Keratinocyte (primary cell): ENCODE results near the gene CXCL10. TPM values are rescaled to one million over a fixed set of nuclear protein-coding genes. Genes with fewer than 3 reads are reported as not detected.

ENCODE experiments used
- DNase-seq: peaks from one replicate; pipeline ENCODE4 v3.0.0-alpha.2; 2011; ENCODE audit warnings: low read depth, missing footprints, low spot score
- FAIRE-seq: peaks from 2 replicates; lab custom pipeline; 2011; peaks lifted over from hg19 to GRCh38; lab: Jason Lieb, UNC
- H2AFZ ChIP-seq: 2 replicates; pipeline ENCODE4 v1.6.0; 2012; ENCODE audit warnings: low read length, control low read depth, inconsistent platforms; ENCODE audit not compliant: control insufficient read depth
- H3K27ac ChIP-seq: 2 replicates; pipeline ENCODE4 v1.5.1; 2011; ENCODE audit warnings: low read length; ENCODE audit not compliant: control insufficient read depth, insufficient read depth
- H3K27me3 ChIP-seq: 3 replicates; pipeline ENCODE4 v1.6.0; 2011; ENCODE audit warnings: low read length; ENCODE audit not compliant: control insufficient read depth, insufficient read depth; ENCODE audit errors: extremely low read depth
- H3K36me3 ChIP-seq, 2 experiments: 2 replicates in 1 of 2; 3 replicates in 1 of 2; pipeline ENCODE4 v1.5.1; 2011; ENCODE audit warnings: low read length in 2 of 2, mild to moderate bottlenecking in 1 of 2; ENCODE audit not compliant: control insufficient read depth in 2 of 2, insufficient read depth in 2 of 2; ENCODE audit errors: extremely low read depth in 1 of 2
- H3K4me1 ChIP-seq: 3 replicates; pipeline ENCODE4 v1.5.1; 2011; ENCODE audit warnings: low read length; ENCODE audit not compliant: control insufficient read depth, insufficient read depth; ENCODE audit errors: extremely low read depth
- H3K4me2 ChIP-seq: 3 replicates; pipeline ENCODE4 v1.6.0; 2011; ENCODE audit warnings: low read depth, low read length; ENCODE audit not compliant: control insufficient read depth, insufficient read depth; ENCODE audit errors: extremely low read depth
- H3K4me3 ChIP-seq, 3 experiments: fragments of 200-600 bp in 1 of 3; sonication (generic) in 1 of 3; 2 replicates in 2 of 3; 3 replicates in 1 of 3; pipeline ENCODE4 v1.5.1; 2011 to 2016; ENCODE audit warnings: low read length in 3 of 3, mild to moderate bottlenecking in 3 of 3, control low read depth in 2 of 3, inconsistent platforms in 1 of 3, low read depth in 1 of 3, mixed read lengths in 1 of 3, mixed run types in 1 of 3, moderate library complexity in 1 of 3; ENCODE audit not compliant: control insufficient read depth in 2 of 3, insufficient read depth in 2 of 3; ENCODE audit errors: extremely low read depth in 1 of 3
- H3K79me2 ChIP-seq: 2 replicates; pipeline ENCODE4 v1.6.0; 2012; ENCODE audit warnings: low read length; ENCODE audit not compliant: control insufficient read depth, insufficient read depth
- H3K9ac ChIP-seq: 3 replicates; pipeline ENCODE4 v1.6.0; 2011; ENCODE audit warnings: low read length; ENCODE audit not compliant: control insufficient read depth, insufficient read depth; ENCODE audit errors: extremely low read depth
- H3K9me1 ChIP-seq: 3 replicates; pipeline ENCODE4 v1.6.0; 2011; ENCODE audit warnings: low read length; ENCODE audit not compliant: control insufficient read depth, insufficient read depth; ENCODE audit errors: extremely low read depth
- H3K9me3 ChIP-seq: 2 replicates; pipeline ENCODE4 v1.5.1; 2012; ENCODE audit warnings: low read depth, low read length; ENCODE audit not compliant: control insufficient read depth
- H4K20me1 ChIP-seq: 3 replicates; pipeline ENCODE4 v1.6.0; 2011; ENCODE audit warnings: low read length; ENCODE audit not compliant: control insufficient read depth, insufficient read depth; ENCODE audit errors: extremely low read depth
- CTCF ChIP-seq, 3 experiments: IDR thresholded peaks in 1 of 3; conservative IDR thresholded peaks in 1 of 3; optimal IDR thresholded peaks in 1 of 3; 2 replicates in 2 of 3; 3 replicates in 1 of 3; pipeline versions ENCODE3 to v1.5.1; 2011; ENCODE audit warnings: low read length in 3 of 3, mild to moderate bottlenecking in 3 of 3, moderate library complexity in 2 of 3, control low read depth in 1 of 3, inconsistent platforms in 1 of 3; ENCODE audit not compliant: insufficient read depth in 2 of 3; ENCODE audit errors: extremely low read depth in 1 of 3
- EZH2 ChIP-seq: IDR thresholded peaks from one replicate; pipeline ENCODE4 v1.6.1; 2012; ENCODE audit warnings: inconsistent platforms, mild to moderate bottlenecking, low read length, moderate library complexity
- dilution Hi-C: fragments of 300-500 bp; cut with MboI; formaldehyde crosslinking; loops from one replicate; pipeline ENCODE4 v1.7.0; 2020; ENCODE audit warnings: low sequenced_read_pairs; ENCODE audit not compliant: extremely low pct_ligation_motif_present
- polyA plus RNA-seq, 5 experiments: library from polyadenylated mRNA; depleted of rRNA in 3 of 5; stranded (reverse) in 3 of 5; stranded (forward) in 1 of 5; unstranded in 1 of 5; fragments of >200 nt; gene quantifications; 1 replicate in 1 of 5; 2 replicates in 3 of 5; 3 replicates in 1 of 5; pipeline versions ENCODE4 v1.2.1 to v1.2.3, GENCODE V29; 2011 to 2012; ENCODE audit warnings: missing spikeins in 2 of 5, low read depth in 1 of 5, low replicate concordance in 1 of 5

CXCL10 gene
- polyA plus RNA-seq, 1 donor (not counting 4 experiments of a cell fraction or from before 2014, with no cell fraction given): 0.72 TPM

- dilution Hi-C loops: no loop called here
- no peaks in the 10 kb centered on the region for H3K9me3 ChIP-seq
- H3K4me3 ChIP-seq: no peak overlapping the region
- TF ChIP-seq EZH2 (no peak), CTCF (optimal IDR thresholded peaks at IDR 0.05 in 1 of 3, IDR thresholded peaks at IDR 0.05 in 1 of 3, conservative IDR thresholded peaks at IDR 0.05 in 1 of 3; ENCODE audit: extremely low read depth in 1 of 3, insufficient read depth in 2 of 3, low read length in 3 of 3) (no peak)
- H3K9me1 ChIP-seq: no peaks in the 10 kb centered on the region
- no peak overlapping the region for H3K4me2 ChIP-seq
- H3K36me3 ChIP-seq: no peaks in the 10 kb centered on the region
- H4K20me1 ChIP-seq: no peaks in the 10 kb centered on the region
- H2AFZ ChIP-seq: no peak overlapping the region
- no peaks in the 10 kb centered on the region for H3K79me2 ChIP-seq
- no peaks in the 10 kb centered on the region for H3K27me3 ChIP-seq
- no peak overlapping the region for H3K9ac ChIP-seq
- FAIRE-seq (no peak), DNase-seq (no peak)
- no peak overlapping the region for H3K27ac ChIP-seq
- peaks cover 26% of the 10 kb centered on the region for H3K4me1 ChIP-seq
Observed at GRCh38 chr4:76061982-76062381, 38.7 kb upstream of the CXCL10 start.

GRCh38 chr4:76061421-76061820 is 38.1 kb upstream of the CXCL10 start:
- H3K4me1 ChIP-seq: peaks cover 26% of the 10 kb centered on the region
- no peak overlapping the region for H3K9ac ChIP-seq
- DNase-seq (no peak), FAIRE-seq (no peak)
- no peak overlapping the region for H2AFZ ChIP-seq
- no peak overlapping the region for H3K4me3 ChIP-seq
- H3K27me3 ChIP-seq: no peaks in the 10 kb centered on the region
- H3K9me1 ChIP-seq: no peaks in the 10 kb centered on the region
- H3K4me2 ChIP-seq: no peak overlapping the region
- H3K27ac ChIP-seq: no peak overlapping the region
- TF ChIP-seq CTCF (optimal IDR thresholded peaks at IDR 0.05 in 1 of 3, IDR thresholded peaks at IDR 0.05 in 1 of 3, conservative IDR thresholded peaks at IDR 0.05 in 1 of 3; ENCODE audit: extremely low read depth in 1 of 3, insufficient read depth in 2 of 3, low read length in 3 of 3): no peak
- TF ChIP-seq EZH2: no peak
- no peaks in the 10 kb centered on the region for H3K36me3 ChIP-seq
- dilution Hi-C loops: no loop called here
- H3K9me3 ChIP-seq: no peaks in the 10 kb centered on the region
- no peaks in the 10 kb centered on the region for H4K20me1 ChIP-seq
- no peaks in the 10 kb centered on the region for H3K79me2 ChIP-seq
